Stimulated activated CD8-positive, alpha-beta memory T cell treated with anti-CD3 and anti-CD28 coated beads, Interleukin-4, amount 100 ng/mL, for 24 hours (primary cell): ENCODE data around the gene CHID1.

ENCODE experiments used
- DNase-seq: peaks from one replicate; pipeline ENCODE4 v3.0.0-alpha.2; 2020; ENCODE audit warnings: low read depth

CHID1 gene

GRCh38 chr11:910589-911030, at the start of gene CHID1:
Gene CHID1, minus strand, starts transcription at chr11:910810. Its CDS starts 5,994 bp downstream, at chr11:904816.
- peak; percentile 79 for DNase-seq

GRCh38 chr11:959608-960007, 49.0 kb upstream of the CHID1 start:
- no peak for DNase-seq

GRCh38 chr11:959027-959426, 48.4 kb upstream of the CHID1 start:
- no peak for DNase-seq

DNA sequence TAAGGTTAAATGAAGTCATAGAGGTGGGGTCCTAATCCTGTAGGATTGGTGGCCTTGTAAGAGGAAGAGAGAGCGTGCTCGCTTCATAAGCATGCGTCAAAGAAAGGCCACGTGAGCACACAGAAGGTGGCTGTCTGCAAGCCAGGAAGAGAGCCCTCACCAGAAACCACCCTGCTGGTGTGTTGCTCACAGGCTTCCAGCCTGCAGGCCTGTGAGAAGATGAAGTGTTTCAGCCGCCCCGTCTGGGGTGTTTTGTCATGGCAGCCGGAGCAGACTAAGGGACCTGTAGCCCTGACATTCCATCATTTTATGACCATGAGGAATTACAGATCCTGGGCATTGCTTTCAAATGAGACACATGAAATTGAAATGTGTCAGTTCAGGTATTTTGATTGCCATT, 47.5 kb upstream of the CHID1 start:
- no peak for DNase-seq

- no peak for DNase-seq
Observed at GRCh38 chr11:957212-957920, 46.8 kb upstream of the CHID1 start.

- no peak for DNase-seq
Observed at GRCh38 chr11:955154-956063, 44.8 kb upstream of the CHID1 start.

GRCh38 chr11:954392-955153, 44.0 kb upstream of the CHID1 start:
- no peak for DNase-seq

- no peak for DNase-seq
Observed at GRCh38 chr11:953512-953911, 42.9 kb upstream of the CHID1 start.

- no peak for DNase-seq
Observed at GRCh38 chr11:952406-953385, 42.1 kb upstream of the CHID1 start.

DNA sequence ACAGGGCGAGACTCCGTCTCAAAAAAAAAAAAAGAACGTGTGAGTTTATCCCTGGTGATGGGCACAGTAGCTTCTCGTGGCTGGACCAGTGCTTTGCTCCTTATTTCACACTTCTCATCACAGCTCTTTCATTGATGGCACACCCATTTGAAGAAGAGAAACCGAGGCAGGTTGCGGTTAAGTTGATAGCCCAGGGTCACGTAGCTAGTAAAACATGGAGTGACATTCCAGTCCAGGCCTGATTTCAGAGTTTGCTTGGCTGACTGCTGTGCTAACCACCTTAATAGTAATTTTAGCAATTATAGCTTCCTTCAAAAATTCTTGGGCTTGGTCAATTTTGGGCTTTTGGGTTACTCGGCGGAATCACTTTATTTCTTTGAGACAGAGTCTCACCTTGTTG, 40.9 kb upstream of the CHID1 start:
- no peak for DNase-seq

DNA sequence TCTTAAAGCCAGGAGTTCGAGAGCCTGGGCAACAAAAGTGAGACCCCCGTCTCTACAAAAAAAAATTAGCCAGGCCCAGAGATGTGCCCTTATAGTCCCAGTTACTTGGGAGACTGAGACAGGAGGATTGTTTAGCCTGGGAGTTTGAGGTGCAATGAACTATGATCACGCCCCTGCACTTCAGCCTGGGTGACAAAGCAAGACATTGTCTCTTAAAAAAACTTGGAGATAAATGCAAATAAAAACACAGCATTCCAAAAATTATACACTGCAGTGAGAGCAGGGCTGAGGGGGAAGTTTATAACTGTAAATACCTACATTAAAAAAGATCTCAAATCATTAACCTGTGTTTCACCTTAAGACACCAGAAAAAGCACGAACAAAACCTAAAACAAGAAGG, 37.1 kb upstream of the CHID1 start:
- DNase-seq = no peak

DNA sequence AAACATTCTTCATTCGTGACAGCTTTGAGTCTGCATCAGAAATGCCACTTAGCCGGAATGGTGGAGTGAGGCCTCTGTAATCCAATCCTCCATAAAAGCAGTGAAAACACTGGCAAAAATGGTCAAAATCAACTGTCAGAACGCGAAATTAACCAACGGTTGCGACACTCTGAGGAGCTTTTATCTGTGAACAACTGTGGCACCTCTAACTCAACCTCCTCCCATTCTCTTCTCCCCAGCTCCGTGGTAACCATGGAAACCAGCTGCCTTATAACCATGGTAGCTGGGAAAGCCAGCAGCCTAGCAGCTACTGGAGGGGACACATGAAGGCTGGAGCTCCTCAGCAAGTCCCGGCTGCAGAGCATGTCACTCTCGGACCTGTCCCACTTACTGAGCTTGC, 35.4 kb upstream of the CHID1 start:
- DNase-seq = no peak

DNA sequence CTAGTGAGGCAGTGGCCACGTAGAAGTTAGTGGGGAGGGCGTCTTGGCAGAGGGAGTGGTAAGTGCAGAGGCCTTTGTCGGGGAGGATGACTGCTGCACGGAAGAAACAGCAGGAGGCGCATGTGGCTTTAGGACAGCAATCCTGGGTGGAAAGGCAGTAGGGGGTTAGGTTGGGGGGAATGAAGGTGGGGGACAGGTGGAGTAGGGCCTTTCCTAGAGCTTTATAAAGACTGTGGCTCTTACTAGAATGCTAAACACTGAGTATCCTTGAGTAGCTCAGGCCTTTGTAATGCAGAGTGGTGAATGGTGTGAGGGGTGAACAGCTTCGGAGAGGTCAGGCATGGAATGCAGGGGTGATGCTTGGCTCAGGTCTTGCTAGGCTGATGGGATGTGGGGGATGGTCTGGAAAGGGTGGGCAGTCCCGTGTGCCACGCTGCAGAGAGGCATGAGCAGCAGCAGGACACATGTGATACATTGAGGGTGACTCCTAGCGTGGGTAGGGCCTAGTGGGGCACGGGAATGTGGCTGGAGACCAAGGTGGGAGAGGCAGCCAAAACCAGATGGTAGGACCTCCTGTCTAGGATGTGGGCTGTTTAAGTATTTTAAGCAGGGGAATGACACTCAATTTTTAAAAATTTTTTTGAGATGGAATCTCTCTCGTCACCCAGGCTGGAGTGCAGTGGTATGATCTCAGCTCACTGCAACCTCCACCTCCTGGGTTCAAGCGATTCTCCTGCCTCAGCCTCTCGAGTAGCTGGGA, 34.3 kb upstream of the CHID1 start:
- DNase-seq = no peak

DNA sequence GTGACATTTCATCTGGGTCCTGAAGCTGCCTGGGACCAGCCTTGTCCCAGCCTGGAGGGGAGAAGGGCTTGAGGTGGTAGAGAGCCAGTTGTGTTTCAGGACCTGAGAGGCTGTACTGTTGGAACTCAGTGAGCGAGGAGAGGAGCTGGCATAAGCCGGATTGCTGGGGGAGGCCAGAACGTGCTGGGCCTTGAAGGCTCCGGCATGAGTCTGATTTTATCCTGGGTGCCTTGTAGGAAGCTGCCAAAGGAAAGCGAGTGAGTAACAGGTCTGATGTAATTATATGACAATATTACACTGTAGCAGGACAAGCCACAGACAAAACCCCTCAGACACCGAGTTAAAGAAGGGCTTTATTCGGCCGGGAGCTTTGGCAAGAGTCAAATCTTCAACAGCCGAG, 32.2 kb upstream of the CHID1 start:
- DNase-seq = no peak

- no peak for DNase-seq
Observed at GRCh38 chr11:940496-941135, 30.0 kb upstream of the CHID1 start.

- no peak for DNase-seq
Observed at GRCh38 chr11:937841-938261, 27.2 kb upstream of the CHID1 start.

GRCh38 chr11:936199-936598, 25.6 kb upstream of the CHID1 start:
- no peak for DNase-seq

GRCh38 chr11:934527-934926, 23.9 kb upstream of the CHID1 start:
- DNase-seq = no peak

- DNase-seq = no peak
Observed at GRCh38 chr11:933936-934335, 23.3 kb upstream of the CHID1 start.
